GM12878 (cell line): Measurements from ENCODE around the gene PRRX2. TPM values are rescaled to one million over a fixed set of nuclear protein-coding genes. Genes with fewer than 3 reads are reported as not detected.

ENCODE experiments used
- ESRRA ChIP-seq: IDR thresholded peaks from 2 replicates; pipeline ENCODE4 v1.6.1; 2012; ENCODE audit warnings: mild to moderate bottlenecking, low read length, improper control_type of control experiment
- FOXM1 ChIP-seq: IDR thresholded peaks from 2 replicates; pipeline ENCODE4 v1.6.1; 2012; ENCODE audit warnings: low read depth, mild to moderate bottlenecking, inconsistent platforms, low read length, moderate library complexity
- HDGF ChIP-seq: fragments of 450-650 bp; IDR thresholded peaks from 2 replicates; pipeline ENCODE4 v1.6.1; 2016; ENCODE audit warnings: antibody characterized with exemption
- IKZF1 ChIP-seq: fragments of 450-650 bp; conservative IDR thresholded peaks from 2 replicates; pipeline ENCODE4 v1.6.1; 2017; ENCODE audit warnings: antibody characterized with exemption, mild to moderate bottlenecking
- IKZF2 ChIP-seq, 2 experiments: fragments of 450-650 bp; IDR thresholded peaks; 2 replicates each; pipeline ENCODE4 v1.6.1; 2017; ENCODE audit warnings: mild to moderate bottlenecking in 2 of 2, moderate library complexity in 2 of 2
- LARP7 ChIP-seq: fragments of 450-650 bp; IDR thresholded peaks from 2 replicates; pipeline ENCODE4 v1.6.1; 2017; ENCODE audit warnings: mild to moderate bottlenecking
- PAX5 ChIP-seq: IDR thresholded peaks from 2 replicates; pipeline ENCODE4 v1.6.1; 2011; ENCODE audit warnings: low read depth, low read length, borderline replicate concordance
- PAX8 ChIP-seq: fragments of 450-650 bp; IDR thresholded peaks from 2 replicates; pipeline ENCODE4 v1.6.1; 2017; ENCODE audit warnings: mild to moderate bottlenecking, moderate library complexity
- POLR2A ChIP-seq: IDR thresholded peaks from 2 replicates; pipeline ENCODE4 v1.6.1; 2011; ENCODE audit warnings: low read depth, mild to moderate bottlenecking, low read length
- RB1 ChIP-seq: fragments of 450-650 bp; formaldehyde crosslinking; IDR thresholded peaks from 2 replicates; pipeline ENCODE4 v1.6.1; 2017; ENCODE audit warnings: mild to moderate bottlenecking, borderline replicate concordance
- SP1 ChIP-seq: IDR thresholded peaks from one replicate; pipeline ENCODE4 v1.6.1; 2011; ENCODE audit warnings: low read depth, low read length
- SPI1 ChIP-seq: IDR thresholded peaks from 2 replicates; pipeline ENCODE4 v1.6.1; 2011; ENCODE audit warnings: low read depth, mild to moderate bottlenecking, low read length, moderate library complexity, borderline replicate concordance; ENCODE audit not compliant: insufficient read depth
- STAT1 ChIP-seq: fragments of 450-650 bp; conservative IDR thresholded peaks from 2 replicates; pipeline ENCODE4 v1.6.1; 2014; ENCODE audit warnings: antibody characterized with exemption, mild to moderate bottlenecking
- ZBED1 ChIP-seq: IDR thresholded peaks from 2 replicates; pipeline ENCODE4 v1.6.1; 2016; ENCODE audit warnings: borderline replicate concordance
- polyA plus RNA-seq, 11 experiments: library from polyadenylated mRNA; depleted of rRNA in 4 of 11; unstranded in 6 of 11; stranded (reverse) in 5 of 11; fragments of >200 nt; fragmentation: Nextera tagmentation in 4 of 11; fragmentation: Illumina TruSeq in 1 of 11; extraction: Ambion mirVana in 4 of 11; extraction: Trizol in 1 of 11; gene quantifications; 1 replicate in 1 of 11; 2 replicates in 10 of 11; pipeline versions ENCODE4 v1.2.1 to v1.2.3, GENCODE V29; 2011 to 2016; ENCODE audit warnings: inconsistent platforms in 2 of 11, missing spikeins in 2 of 11, low read depth in 1 of 11
- total RNA-seq, 4 experiments: library from RNA; depleted of rRNA in 3 of 4; stranded (reverse); fragments of >200 nt in 3 of 4; fragmentation: Illumina TruSeq in 1 of 4; extraction: Trizol in 1 of 4; gene quantifications; 2 replicates each; pipeline versions ENCODE4 v1.2.1 to v1.2.3, GENCODE V29; 2013 to 2021
- TF ChIP-seq, protein P1 (sequence below), 3 experiments: IDR thresholded peaks in 2 of 3; conservative IDR thresholded peaks in 1 of 3; 2 replicates each; pipeline ENCODE4 v1.5.1; 2011; ENCODE audit warnings: low read depth in 3 of 3, low read length in 3 of 3, mild to moderate bottlenecking in 3 of 3, control low read depth in 2 of 3, moderate library complexity in 2 of 3, inconsistent platforms in 1 of 3, mixed read lengths in 1 of 3; ENCODE audit not compliant: control insufficient read depth in 2 of 3, insufficient read depth in 1 of 3; ENCODE audit errors: extremely low read depth in 1 of 3
- TF ChIP-seq, protein P2 (sequence below): fragments of 450-650 bp; IDR thresholded peaks from 2 replicates; pipeline ENCODE4 v1.6.1; 2016; ENCODE audit warnings: mild to moderate bottlenecking, moderate library complexity, borderline replicate concordance
- TF ChIP-seq, protein P3 (sequence below): IDR thresholded peaks from 2 replicates; pipeline ENCODE4 v1.6.1; 2012; ENCODE audit warnings: low read depth, low read length, improper control_type of control experiment
- TF ChIP-seq, protein P4 (sequence below): IDR thresholded peaks from 2 replicates; pipeline ENCODE4 v1.6.1; 2012; ENCODE audit warnings: improper control_type of control experiment, low read depth, low read length; ENCODE audit not compliant: insufficient replicate concordance

Gene PRRX2
- total and polyA plus RNA-seq, 10 of the 15 experiments (the other 5 are each of a cell fraction or from before 2014, with no cell fraction given) = not detected

DNA sequence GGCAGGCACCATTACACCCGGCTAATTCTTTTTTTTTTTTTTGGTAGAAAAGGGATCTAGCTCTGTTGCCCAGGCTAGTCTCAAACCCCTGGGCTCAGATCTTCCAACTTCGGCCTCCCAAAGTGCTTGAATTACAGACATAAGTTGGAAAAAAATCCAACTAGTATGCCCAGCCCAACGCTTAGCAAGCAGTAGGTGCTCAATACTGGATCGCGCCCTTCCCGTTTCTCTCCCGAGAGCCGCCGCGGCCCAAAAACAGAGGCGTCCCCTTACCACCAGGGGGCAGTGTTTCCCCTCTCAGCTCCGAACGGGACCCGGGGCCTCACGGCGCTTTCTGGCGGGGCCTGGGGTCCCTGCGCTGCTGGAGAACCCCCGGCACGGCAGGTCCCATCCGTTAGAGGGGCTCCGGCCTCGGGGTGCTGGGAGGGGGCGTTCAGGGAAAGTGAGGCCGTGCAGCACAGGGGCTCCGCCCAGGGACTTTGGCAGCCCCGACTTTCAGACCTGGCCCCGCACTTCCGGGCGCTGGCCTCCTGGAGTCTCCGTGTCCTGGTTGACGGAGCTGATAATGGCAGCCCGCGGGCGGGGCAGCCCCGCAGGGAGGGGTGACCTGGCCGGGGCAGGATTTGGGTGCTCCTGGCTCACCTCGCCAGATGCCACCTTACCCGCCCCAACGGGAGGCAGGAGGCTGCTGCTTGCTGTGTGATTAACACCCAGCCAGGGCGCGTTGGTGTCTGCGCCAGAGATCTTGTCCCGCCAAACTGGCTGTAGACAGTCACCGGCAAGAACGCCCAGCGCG is 72.2 kb downstream of the PRRX2 start (continued):
- TF ChIP-seq RB1 (peak; percentile 74; the same call in 1 of the 2 replicates), HDGF (0 out of 2 replicates have a peak, but pooled peaks have one; percentile 58), POLR2A (peak; percentile 63), SP1 (no peak), ZBED1 (no peak), STAT1 (0 out of 2 replicates have a peak, but pooled peaks have one; percentile 45), PAX8 (no peak), ESRRA (no peak), FOXM1 (no peak), IKZF1 (peak; percentile 77), SPI1 (peak; percentile 49; the same call in 1 of the 2 replicates), IKZF2 (IDR thresholded peaks at IDR 0.05) (peak in 1 of 2 experiments; percentile 24; a peak in 1 of 4 replicates), LARP7 (peak; percentile 71; the same call in 1 of the 2 replicates), PAX5 (no peak)
- TF ChIP-seq, protein P1, sequence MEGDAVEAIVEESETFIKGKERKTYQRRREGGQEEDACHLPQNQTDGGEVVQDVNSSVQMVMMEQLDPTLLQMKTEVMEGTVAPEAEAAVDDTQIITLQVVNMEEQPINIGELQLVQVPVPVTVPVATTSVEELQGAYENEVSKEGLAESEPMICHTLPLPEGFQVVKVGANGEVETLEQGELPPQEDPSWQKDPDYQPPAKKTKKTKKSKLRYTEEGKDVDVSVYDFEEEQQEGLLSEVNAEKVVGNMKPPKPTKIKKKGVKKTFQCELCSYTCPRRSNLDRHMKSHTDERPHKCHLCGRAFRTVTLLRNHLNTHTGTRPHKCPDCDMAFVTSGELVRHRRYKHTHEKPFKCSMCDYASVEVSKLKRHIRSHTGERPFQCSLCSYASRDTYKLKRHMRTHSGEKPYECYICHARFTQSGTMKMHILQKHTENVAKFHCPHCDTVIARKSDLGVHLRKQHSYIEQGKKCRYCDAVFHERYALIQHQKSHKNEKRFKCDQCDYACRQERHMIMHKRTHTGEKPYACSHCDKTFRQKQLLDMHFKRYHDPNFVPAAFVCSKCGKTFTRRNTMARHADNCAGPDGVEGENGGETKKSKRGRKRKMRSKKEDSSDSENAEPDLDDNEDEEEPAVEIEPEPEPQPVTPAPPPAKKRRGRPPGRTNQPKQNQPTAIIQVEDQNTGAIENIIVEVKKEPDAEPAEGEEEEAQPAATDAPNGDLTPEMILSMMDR (IDR thresholded peaks at IDR 0.05 in 2 of 3, conservative IDR thresholded peaks at IDR 0.05 in 1 of 3; ENCODE audit: control insufficient read depth in 2 of 3, extremely low read depth in 1 of 3, insufficient read depth in 1 of 3, low read depth in 3 of 3, low read length in 3 of 3) = peak; percentile 85 to 96 (median 86)
- TF ChIP-seq, protein P2, sequence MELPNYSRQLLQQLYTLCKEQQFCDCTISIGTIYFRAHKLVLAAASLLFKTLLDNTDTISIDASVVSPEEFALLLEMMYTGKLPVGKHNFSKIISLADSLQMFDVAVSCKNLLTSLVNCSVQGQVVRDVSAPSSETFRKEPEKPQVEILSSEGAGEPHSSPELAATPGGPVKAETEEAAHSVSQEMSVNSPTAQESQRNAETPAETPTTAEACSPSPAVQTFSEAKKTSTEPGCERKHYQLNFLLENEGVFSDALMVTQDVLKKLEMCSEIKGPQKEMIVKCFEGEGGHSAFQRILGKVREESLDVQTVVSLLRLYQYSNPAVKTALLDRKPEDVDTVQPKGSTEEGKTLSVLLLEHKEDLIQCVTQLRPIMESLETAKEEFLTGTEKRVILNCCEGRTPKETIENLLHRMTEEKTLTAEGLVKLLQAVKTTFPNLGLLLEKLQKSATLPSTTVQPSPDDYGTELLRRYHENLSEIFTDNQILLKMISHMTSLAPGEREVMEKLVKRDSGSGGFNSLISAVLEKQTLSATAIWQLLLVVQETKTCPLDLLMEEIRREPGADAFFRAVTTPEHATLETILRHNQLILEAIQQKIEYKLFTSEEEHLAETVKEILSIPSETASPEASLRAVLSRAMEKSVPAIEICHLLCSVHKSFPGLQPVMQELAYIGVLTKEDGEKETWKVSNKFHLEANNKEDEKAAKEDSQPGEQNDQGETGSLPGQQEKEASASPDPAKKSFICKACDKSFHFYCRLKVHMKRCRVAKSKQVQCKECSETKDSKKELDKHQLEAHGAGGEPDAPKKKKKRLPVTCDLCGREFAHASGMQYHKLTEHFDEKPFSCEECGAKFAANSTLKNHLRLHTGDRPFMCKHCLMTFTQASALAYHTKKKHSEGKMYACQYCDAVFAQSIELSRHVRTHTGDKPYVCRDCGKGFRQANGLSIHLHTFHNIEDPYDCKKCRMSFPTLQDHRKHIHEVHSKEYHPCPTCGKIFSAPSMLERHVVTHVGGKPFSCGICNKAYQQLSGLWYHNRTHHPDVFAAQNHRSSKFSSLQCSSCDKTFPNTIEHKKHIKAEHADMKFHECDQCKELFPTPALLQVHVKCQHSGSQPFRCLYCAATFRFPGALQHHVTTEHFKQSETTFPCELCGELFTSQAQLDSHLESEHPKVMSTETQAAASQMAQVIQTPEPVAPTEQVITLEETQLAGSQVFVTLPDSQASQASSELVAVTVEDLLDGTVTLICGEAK = no peak; the same call in 1 of the 2 replicates
- TF ChIP-seq, protein P3, sequence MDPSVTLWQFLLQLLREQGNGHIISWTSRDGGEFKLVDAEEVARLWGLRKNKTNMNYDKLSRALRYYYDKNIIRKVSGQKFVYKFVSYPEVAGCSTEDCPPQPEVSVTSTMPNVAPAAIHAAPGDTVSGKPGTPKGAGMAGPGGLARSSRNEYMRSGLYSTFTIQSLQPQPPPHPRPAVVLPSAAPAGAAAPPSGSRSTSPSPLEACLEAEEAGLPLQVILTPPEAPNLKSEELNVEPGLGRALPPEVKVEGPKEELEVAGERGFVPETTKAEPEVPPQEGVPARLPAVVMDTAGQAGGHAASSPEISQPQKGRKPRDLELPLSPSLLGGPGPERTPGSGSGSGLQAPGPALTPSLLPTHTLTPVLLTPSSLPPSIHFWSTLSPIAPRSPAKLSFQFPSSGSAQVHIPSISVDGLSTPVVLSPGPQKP = peak; percentile 66; the same call in 1 of the 2 replicates
- TF ChIP-seq, protein P4, sequence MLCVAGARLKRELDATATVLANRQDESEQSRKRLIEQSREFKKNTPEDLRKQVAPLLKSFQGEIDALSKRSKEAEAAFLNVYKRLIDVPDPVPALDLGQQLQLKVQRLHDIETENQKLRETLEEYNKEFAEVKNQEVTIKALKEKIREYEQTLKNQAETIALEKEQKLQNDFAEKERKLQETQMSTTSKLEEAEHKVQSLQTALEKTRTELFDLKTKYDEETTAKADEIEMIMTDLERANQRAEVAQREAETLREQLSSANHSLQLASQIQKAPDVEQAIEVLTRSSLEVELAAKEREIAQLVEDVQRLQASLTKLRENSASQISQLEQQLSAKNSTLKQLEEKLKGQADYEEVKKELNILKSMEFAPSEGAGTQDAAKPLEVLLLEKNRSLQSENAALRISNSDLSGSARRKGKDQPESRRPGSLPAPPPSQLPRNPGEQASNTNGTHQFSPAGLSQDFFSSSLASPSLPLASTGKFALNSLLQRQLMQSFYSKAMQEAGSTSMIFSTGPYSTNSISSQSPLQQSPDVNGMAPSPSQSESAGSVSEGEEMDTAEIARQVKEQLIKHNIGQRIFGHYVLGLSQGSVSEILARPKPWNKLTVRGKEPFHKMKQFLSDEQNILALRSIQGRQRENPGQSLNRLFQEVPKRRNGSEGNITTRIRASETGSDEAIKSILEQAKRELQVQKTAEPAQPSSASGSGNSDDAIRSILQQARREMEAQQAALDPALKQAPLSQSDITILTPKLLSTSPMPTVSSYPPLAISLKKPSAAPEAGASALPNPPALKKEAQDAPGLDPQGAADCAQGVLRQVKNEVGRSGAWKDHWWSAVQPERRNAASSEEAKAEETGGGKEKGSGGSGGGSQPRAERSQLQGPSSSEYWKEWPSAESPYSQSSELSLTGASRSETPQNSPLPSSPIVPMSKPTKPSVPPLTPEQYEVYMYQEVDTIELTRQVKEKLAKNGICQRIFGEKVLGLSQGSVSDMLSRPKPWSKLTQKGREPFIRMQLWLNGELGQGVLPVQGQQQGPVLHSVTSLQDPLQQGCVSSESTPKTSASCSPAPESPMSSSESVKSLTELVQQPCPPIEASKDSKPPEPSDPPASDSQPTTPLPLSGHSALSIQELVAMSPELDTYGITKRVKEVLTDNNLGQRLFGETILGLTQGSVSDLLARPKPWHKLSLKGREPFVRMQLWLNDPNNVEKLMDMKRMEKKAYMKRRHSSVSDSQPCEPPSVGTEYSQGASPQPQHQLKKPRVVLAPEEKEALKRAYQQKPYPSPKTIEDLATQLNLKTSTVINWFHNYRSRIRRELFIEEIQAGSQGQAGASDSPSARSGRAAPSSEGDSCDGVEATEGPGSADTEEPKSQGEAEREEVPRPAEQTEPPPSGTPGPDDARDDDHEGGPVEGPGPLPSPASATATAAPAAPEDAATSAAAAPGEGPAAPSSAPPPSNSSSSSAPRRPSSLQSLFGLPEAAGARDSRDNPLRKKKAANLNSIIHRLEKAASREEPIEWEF = no peak
